ENCODE measurements around the gene FOXA3.
A peak's percentile ranks its signal among the peaks of the same experiment; 100 is the strongest.
"Not testable (repeated sequence)": the region's sequence is repeated elsewhere in the genome, so short reads cannot be mapped to it uniquely, and the experiment has no call there.

FOXA3 gene

GRCh38 chr19:45895983-45896599 is 32.0 kb downstream of the FOXA3 start:
- DNase-seq: not testable (repeated sequence)

DNA sequence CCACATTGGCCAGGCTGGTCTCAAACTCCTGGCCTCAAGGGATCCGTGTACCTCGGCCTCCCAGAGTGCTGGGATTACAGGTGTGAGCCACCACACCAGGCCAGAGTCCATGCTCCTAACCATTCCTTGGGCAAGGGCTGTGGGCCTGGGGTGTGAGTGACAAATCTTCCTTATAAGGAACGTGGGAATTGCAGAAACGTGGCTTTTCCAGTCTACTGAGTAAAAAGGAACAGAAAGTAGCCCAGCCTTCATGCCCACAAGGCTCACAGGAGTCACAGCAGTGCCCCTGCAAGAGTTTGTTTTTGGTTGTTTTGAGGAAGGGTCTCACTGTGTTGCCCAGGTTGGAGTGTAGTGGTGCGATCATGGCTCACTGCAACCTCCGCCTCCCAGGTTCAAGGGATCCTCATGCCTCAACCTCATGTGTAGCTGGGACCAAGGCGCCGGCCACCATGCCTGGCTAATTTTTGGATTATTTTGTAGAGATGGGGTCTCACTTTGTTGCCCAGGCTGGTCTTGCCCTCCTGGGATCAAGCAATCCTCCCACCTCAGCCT is 33.2 kb downstream of the FOXA3 start:
- no peak for DNase-seq

DNA sequence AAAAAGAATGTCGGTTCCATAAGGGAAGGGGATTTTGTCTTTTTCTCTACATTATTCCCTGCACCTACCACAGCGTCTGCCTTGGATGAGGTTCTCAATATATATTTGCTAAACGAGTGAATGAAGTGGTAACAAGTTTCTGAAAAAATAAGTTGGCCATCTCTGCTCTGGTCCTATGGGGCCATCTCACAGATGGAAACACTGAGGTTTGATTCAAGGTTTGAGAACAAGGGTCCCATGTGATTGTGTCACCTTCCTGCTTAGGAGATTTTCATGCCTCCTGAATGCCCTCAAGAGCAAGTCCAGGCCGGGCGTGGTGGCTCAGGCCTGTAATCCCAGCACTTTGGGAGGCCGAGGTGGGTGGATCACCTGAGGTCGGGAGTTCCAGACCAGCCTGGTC is 35.1 kb downstream of the FOXA3 start:
- no peak for DNase-seq

DNA sequence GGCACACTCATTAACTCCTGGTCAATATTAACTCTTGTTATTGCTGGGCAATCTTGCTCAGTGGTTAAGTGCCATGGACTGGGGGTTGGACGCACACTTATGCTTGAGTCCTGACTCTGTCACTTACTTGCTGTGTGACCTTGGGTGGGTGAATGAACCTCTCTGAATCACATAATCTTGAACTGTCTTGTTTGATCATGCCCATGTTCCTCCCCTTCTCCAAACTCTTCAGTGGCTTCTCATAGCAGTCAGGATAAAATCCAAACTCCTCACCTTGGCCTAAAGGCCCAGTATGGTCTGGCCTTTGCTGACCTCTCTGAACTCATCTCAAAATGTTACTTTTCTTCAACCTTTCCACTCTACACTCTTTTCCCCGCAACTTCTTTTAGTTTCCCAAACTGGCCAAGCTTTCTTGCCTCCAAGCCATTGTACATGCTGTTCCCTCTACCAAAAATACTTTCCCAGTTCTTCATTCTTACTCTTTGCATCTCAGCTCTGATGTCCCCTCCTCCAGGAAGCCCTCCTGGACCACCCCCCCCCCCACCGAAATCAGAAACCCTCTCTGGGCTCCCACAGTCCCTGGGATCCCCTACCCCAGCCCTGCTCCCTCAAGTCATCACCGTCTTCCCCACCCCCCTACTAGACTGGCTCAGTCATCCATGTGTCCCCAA is 35.9 kb downstream of the FOXA3 start:
- no peak for DNase-seq

DNA sequence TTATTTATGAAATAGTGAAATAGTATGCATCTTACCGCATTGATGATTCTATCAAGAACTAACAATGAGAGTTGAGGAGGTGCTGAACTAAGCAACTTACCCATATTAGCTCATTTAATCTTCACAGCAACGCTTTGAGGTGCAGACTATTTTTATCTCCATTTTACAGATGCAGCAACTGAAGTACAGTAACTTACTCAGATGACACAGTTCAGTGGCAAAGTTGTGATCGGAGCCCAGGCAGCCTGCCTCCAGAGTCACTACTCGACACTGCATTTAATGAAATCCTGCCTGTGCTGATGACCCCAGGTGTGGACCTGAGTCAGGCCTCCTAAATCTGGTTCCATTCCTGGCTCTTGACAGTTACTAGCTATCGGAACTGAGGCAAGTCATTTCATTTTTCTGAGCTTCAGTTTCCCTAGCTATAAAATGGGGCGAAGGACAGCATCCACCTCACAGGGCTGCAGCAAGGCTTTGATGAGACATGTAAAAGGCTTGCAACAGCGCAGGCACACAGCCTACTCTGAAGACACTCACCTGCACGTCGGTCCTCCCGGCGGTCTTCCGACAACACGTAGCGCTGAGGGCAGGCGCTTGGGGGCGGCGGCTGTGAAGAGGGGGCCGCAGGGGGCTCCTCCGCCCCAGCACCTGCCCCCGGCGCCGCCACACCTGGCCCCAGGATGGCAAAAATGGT is 36.8 kb downstream of the FOXA3 start:
- no peak for DNase-seq

GRCh38 chr19:45901432-45901911 is 37.3 kb downstream of the FOXA3 start:
- DNase-seq: peak; percentile 29 to 38

DNA sequence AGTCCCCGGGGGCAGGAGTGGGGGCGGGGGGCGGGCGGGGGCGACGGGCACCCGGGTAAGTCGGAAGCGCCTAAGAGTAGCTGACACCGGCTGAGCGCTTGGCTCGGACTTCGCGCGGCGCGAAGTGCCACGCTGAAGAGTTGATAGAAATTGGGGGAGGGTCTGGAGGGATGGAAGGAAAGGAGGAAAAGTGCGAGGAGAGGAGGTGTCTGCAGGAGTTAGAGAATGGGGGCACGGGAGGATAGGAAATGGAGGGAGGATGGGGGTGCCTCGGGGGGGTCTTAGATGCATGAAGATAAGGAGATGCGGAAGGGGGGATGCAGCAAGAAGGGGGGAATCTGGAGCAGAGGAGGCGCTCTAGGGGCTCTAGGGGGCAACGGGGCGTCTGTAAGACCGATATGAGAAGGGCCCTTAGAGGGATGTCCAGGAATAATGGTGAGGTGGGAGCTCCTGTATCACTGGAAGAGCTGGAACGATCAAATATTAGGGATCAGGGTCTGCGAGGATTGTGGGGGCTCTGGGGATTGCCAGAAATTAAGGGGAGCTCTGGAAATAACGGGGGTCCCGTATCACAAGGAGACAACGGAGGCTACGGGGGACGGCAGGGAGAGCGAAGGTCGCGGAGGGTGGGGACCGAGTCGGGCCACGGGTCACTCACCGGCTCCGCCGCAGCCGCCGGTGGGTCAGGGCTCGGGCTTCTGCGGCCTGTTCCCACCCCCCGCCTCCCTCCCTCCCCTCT is 38.0 kb downstream of the FOXA3 start, which contains the start of gene MYPOP:
TSS of gene MYPOP (minus strand) at position 702 of the 739 bp plus-strand sequence. CDS start 840 bp downstream, outside the sequence.
- no peak for DNase-seq

GRCh38 chr19:45902651-45903625 is 38.8 kb downstream of the FOXA3 start:
- peak; percentile 99 for DNase-seq

DNA sequence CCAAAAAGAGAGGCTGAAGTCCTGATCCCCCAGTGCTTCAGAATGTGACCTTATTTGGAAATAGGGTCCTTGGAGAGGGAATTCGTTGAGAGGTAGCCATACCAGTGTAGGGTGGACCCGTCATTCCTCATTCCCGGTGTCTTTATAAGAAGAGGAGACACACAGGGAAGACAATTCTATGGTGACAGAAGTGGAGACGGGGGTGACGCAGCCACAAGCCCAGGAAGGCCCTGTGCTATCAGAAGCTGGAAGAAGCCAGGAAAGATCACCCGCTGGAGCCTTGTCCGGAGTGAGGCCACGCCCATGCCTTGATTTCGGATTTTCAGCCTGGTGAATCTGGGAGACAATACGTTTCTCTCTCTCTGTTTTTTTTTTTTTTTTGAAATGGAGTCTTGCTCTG is 40.9 kb downstream of the FOXA3 start:
- DNase-seq: no peak

GRCh38 chr19:45906221-45906620 is 42.1 kb downstream of the FOXA3 start:
- DNase-seq: no peak

DNA sequence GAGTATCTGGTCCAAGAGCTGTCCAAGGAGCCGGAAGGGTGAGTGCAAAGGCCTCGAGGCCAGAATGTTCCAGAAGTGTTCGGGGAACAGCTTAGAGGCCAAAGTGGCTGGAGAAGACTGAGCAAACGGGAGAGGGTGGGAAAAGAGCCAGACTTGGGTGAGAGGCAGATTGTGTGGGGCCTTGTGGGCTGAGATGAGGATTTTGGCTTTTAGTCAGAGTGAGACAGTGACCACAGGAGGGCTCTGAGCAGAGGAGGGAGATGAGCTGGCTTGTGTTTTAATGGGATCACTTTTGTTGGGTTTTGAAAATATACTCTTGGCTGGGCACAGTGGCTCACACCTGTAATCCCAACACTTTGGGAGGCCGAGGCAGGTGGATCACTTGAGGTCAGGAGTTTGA is 44.8 kb downstream of the FOXA3 start:
- DNase-seq: no peak

DNA sequence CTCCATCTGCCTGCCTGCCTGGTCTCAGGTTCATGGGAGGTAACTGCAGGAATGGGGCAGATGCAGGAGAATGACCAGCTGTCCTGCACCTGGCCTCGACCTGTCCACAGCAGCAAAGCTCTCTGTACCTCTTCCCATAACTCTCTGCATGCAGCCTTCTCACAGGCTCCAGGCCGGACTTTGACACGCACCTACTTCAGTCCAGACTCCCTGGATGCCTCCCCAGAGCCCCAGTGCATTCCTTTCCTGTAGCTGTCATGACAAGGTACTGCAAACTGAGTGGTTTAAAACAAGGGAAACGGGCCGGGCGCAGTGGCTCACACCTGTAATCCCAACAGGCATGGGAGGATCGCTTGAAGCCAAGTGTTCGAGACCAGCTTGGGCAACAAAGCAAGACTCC is 47.2 kb downstream of the FOXA3 start:
- no peak for DNase-seq

- DNase-seq: no peak
Measured at GRCh38 chr19:45913874-45914830, 50.0 kb downstream of the FOXA3 start, which contains the start of gene NANOS2. NANOS2 (minus strand) TSS chr19:45914778; CDS start chr19:45914693, 85 bp downstream.

- DNase-seq: no peak
Measured at GRCh38 chr19:45917421-45918091, 53.4 kb downstream of the FOXA3 start.

- no peak for DNase-seq
Measured at GRCh38 chr19:45918721-45919120, 54.6 kb downstream of the FOXA3 start.

- DNase-seq: no peak
Measured at GRCh38 chr19:45919678-45920077, 55.6 kb downstream of the FOXA3 start.

- DNase-seq: no peak
Measured at GRCh38 chr19:45920458-45920857, 56.3 kb downstream of the FOXA3 start.

DNA sequence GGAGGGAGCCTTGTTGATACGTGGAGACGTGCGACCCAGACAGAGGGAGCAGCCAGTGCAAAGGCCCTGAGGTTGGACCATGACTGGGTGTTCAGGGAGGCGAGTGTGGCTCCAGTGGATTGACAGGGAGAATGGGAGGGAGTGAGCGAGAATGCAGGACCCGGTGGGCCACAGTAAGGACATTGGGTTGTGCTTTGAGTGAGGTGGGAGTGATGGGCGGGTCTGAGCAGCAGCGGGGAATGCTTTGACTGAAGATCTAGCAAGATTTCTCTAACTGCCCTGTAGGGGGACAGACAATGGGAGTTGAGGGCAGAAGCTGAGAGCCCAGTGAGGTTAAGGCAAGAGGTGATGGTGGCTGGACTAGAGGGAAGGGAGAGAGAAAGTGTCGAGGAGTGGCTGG is 58.2 kb downstream of the FOXA3 start:
- no peak for DNase-seq
